H9 (cell line): Measurements from ENCODE around the gene ZNF628. TPM values are rescaled to one million over a fixed set of nuclear protein-coding genes. Genes with fewer than 3 reads are reported as not detected.

Source experiments
- DNase-seq: peaks from one replicate; pipeline ENCODE4 v3.0.0-alpha.2; 2017
- H2AFZ ChIP-seq: one replicate; pipeline ENCODE4 v1.6.1; 2013; ENCODE audit warnings: mild to moderate bottlenecking, low read length, control low read depth, moderate library complexity
- H2AK5ac ChIP-seq: 2 replicates; pipeline ENCODE4 v1.6.1; 2013; ENCODE audit warnings: low read length, control low read depth, mixed read lengths; ENCODE audit not compliant: insufficient read length
- H2BK120ac ChIP-seq: one replicate; pipeline ENCODE4 v1.6.1; 2013; ENCODE audit warnings: low read depth, mild to moderate bottlenecking, low read length, control low read depth, inconsistent platforms; ENCODE audit not compliant: poor library complexity, severe bottlenecking
- H2BK12ac ChIP-seq: 2 replicates; pipeline ENCODE4 v1.6.1; 2013; ENCODE audit warnings: low read length, control low read depth, mixed read lengths, low read depth; ENCODE audit not compliant: insufficient read length
- H2BK15ac ChIP-seq: 2 replicates; pipeline ENCODE4 v1.6.1; 2013; ENCODE audit warnings: low read depth, low read length, control low read depth
- H2BK20ac ChIP-seq: one replicate; pipeline ENCODE4 v1.6.1; 2013; ENCODE audit warnings: low read depth, mild to moderate bottlenecking, low read length, control low read depth, inconsistent platforms; ENCODE audit not compliant: poor library complexity, severe bottlenecking
- H2BK5ac ChIP-seq: 2 replicates; pipeline ENCODE4 v1.6.1; 2013; ENCODE audit warnings: low read length, control low read depth, mixed read lengths; ENCODE audit not compliant: insufficient read length
- H3K14ac ChIP-seq: 2 replicates; pipeline ENCODE4 v1.6.1; 2013; ENCODE audit warnings: low read length, control low read depth; ENCODE audit not compliant: insufficient read depth
- H3K18ac ChIP-seq: 2 replicates; pipeline ENCODE4 v1.6.1; 2013; ENCODE audit warnings: low read depth, mild to moderate bottlenecking, mixed read lengths, low read length, control low read depth; ENCODE audit not compliant: insufficient read length
- H3K23ac ChIP-seq: 2 replicates; pipeline ENCODE4 v1.6.1; 2013; ENCODE audit warnings: low read length, control low read depth, mixed read lengths, low read depth; ENCODE audit not compliant: insufficient read length
- H3K23me2 ChIP-seq: 2 replicates; pipeline ENCODE4 v1.6.1; 2013; ENCODE audit warnings: low read depth, mild to moderate bottlenecking, mixed read lengths, low read length, control low read depth; ENCODE audit not compliant: insufficient read length, poor library complexity, severe bottlenecking
- H3K27ac ChIP-seq: 2 replicates; pipeline ENCODE4 v1.5.1; 2013; ENCODE audit warnings: low read length, control low read depth, mixed read lengths, low read depth; ENCODE audit not compliant: insufficient read length
- H3K27me3 ChIP-seq: 2 replicates; pipeline ENCODE4 v1.6.1; 2013; ENCODE audit warnings: low read length, control low read depth, inconsistent platforms; ENCODE audit not compliant: insufficient read depth
- H3K4ac ChIP-seq: 2 replicates; pipeline ENCODE4 v1.6.1; 2013; ENCODE audit warnings: low read depth, mild to moderate bottlenecking, control low read depth, inconsistent platforms, low read length, moderate library complexity
- H3K4me1 ChIP-seq: 2 replicates; pipeline ENCODE4 v1.6.1; 2013; ENCODE audit warnings: low read length, control low read depth, inconsistent platforms; ENCODE audit not compliant: insufficient read depth
- H3K4me2 ChIP-seq: 2 replicates; pipeline ENCODE4 v1.6.1; 2013; ENCODE audit warnings: low read length, control low read depth, mixed read lengths; ENCODE audit not compliant: insufficient read length, insufficient read depth
- H3K56ac ChIP-seq: 2 replicates; pipeline ENCODE4 v1.6.1; 2013; ENCODE audit warnings: low read depth, mild to moderate bottlenecking, mixed read lengths, low read length, control low read depth; ENCODE audit not compliant: insufficient read length
- H3K79me1 ChIP-seq: 2 replicates; pipeline ENCODE4 v1.6.1; 2013; ENCODE audit warnings: low read depth, mild to moderate bottlenecking, moderate library complexity, low read length, control low read depth, inconsistent platforms; ENCODE audit not compliant: insufficient read depth, poor library complexity, severe bottlenecking
- H3K79me2 ChIP-seq: 2 replicates; pipeline ENCODE4 v1.6.1; 2013; ENCODE audit warnings: low read length, control low read depth, inconsistent platforms; ENCODE audit not compliant: insufficient read depth
- H3K9ac ChIP-seq: 2 replicates; pipeline ENCODE4 v1.6.1; 2013; ENCODE audit warnings: low read length, control low read depth, mixed read lengths; ENCODE audit not compliant: insufficient read length; ENCODE audit errors: extremely low read depth
- H3K9me3 ChIP-seq: one replicate; pipeline ENCODE4 v1.6.1; 2013; ENCODE audit warnings: low read depth, low read length, inconsistent platforms; ENCODE audit not compliant: control insufficient read depth
- H3T11ph ChIP-seq: one replicate; pipeline ENCODE4 v1.6.1; 2013; ENCODE audit warnings: mild to moderate bottlenecking, low read length, control low read depth, inconsistent platforms
- H4K20me1 ChIP-seq: one replicate; pipeline ENCODE4 v1.6.1; 2013; ENCODE audit not compliant: control insufficient read depth, insufficient read length, insufficient read depth
- H4K5ac ChIP-seq: 2 replicates; pipeline ENCODE4 v1.6.1; 2013; ENCODE audit warnings: low read depth, mild to moderate bottlenecking, mixed read lengths, low read length, control low read depth; ENCODE audit not compliant: insufficient read length
- H4K8ac ChIP-seq: replicated peaks from 2 replicates; pipeline ENCODE4 v1.6.1; 2013; ENCODE audit warnings: low read length, control low read depth, mixed read lengths, low read depth; ENCODE audit not compliant: insufficient read length
- H4K91ac ChIP-seq: 2 replicates; pipeline ENCODE4 v1.6.1; 2013; ENCODE audit warnings: low read depth, mild to moderate bottlenecking, moderate library complexity, mixed read lengths, low read length, control low read depth; ENCODE audit not compliant: insufficient read length
- H3K27ac Mint-ChIP-seq, 3 experiments: 2 replicates in 2 of 3; 3 replicates in 1 of 3; pipeline ENCODE4 v1.8.0; 2020 to 2021; ENCODE audit warnings: mixed read lengths in 3 of 3, mild to moderate bottlenecking in 1 of 3, moderate library complexity in 1 of 3
- H3K27me3 Mint-ChIP-seq: 2 replicates; pipeline ENCODE4 v1.8.0; 2021; ENCODE audit warnings: low read depth, mild to moderate bottlenecking, moderate library complexity, mixed read lengths
- H3K36me3 Mint-ChIP-seq, 3 experiments: 2 replicates in 2 of 3; 3 replicates in 1 of 3; pipeline ENCODE4 v1.8.0; 2020 to 2021; ENCODE audit warnings: low read depth in 3 of 3, mixed read lengths in 3 of 3; ENCODE audit not compliant: insufficient read depth in 1 of 3
- H3K4me1 Mint-ChIP-seq, 2 experiments: 2 replicates each; pipeline ENCODE4 v1.8.0; 2020; ENCODE audit warnings: mixed read lengths in 2 of 2
- H3K4me3 Mint-ChIP-seq, 2 experiments: 2 replicates in 1 of 2; 3 replicates in 1 of 2; pipeline ENCODE4 v1.8.0; 2020 to 2021; ENCODE audit warnings: mild to moderate bottlenecking in 2 of 2, mixed read lengths in 2 of 2, moderate library complexity in 1 of 2
- H3K9me3 Mint-ChIP-seq, 2 experiments: 2 replicates in 1 of 2; 3 replicates in 1 of 2; pipeline ENCODE4 v1.8.0; 2020; ENCODE audit warnings: mild to moderate bottlenecking in 2 of 2, mixed read lengths in 2 of 2, moderate library complexity in 1 of 2
- WGBS: extraction: QIAGEN DNeasy Blood & Tissue Kit; methylation state at CpG from one replicate; pipeline ENCODE4 v1.1.7; 2013; ENCODE audit warnings: missing lambda C conversion rate, low lambda C conversion rate, mixed read lengths; ENCODE audit not compliant: insufficient read length; ENCODE audit errors: extremely low coverage; 5-methylcytosine and 5-hydroxymethylcytosine counted together
- total RNA-seq: library from RNA; stranded (reverse); gene quantifications from 2 replicates; pipeline ENCODE4 v1.2.1, GENCODE V29; 2021
- TF ChIP-seq, protein P1 (sequence below): fragments of 200-600 bp; sonication (generic); conservative IDR thresholded peaks from 3 replicates; pipeline ENCODE4 v1.8.0; 2021; ENCODE audit warnings: antibody characterized with exemption, mild to moderate bottlenecking

ZNF628 gene
- total RNA-seq, 1 experiment from 2014 or later, result 16.6 TPM

DNA sequence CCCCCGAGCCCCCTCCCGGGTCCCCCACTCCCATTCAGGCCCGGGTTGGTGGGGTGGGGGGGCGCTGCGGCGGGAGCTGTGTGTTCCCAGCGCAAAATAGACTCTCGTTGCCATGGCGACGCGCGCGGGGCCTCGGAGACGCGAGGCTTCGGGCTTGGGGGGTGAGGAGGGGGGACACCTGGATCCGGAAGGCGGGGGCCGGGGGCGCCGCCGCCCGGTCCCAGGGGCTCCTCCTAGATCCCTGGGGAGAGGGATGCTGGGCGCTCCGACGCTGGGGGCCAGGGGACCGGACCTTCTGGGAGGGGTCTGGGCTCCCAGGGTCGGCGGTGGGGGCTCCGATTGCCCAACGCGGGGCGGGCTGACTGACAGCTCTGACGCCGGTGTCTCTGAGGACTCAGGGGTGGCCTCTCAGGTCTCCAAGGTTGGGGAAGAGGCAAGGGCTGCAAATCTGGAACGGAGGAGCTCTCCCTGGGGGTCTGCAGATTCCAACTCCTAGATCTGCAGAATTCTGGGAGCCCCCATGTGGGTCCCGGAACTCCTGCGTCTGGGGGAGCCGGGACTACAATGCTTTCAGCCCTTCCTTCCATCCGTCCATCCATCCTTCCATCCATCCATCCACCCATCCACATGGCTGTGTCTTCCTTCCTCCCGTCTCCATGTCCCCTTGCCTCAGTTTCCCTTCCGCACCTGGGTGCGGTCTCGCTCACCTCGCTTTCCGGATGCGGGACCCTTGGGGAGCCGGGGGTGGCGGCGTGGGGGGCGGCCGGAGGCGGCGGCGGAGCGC, 24.3 kb upstream of the ZNF628 start:
- Histone ChIP-seq H3K4me2 (peak overlapping the region; percentile 86), H3K4ac (no peak overlapping the region), H3K23me2 (peaks cover 4% of the 10 kb centered on the region), H3K27me3 (peaks cover 32% of the 10 kb centered on the region; the same call in 1 of the 2 replicates), H3K79me2 (no peaks in the 10 kb centered on the region), H4K91ac (no peak overlapping the region), H2AK5ac (no peak overlapping the region), H3T11ph (no peak overlapping the region), H3K79me1 (no peaks in the 10 kb centered on the region), H4K20me1 (no peaks in the 10 kb centered on the region), H3K9ac (no peak overlapping the region), H3K56ac (no peak overlapping the region), H2BK15ac (no peak overlapping the region), H4K5ac (no peak overlapping the region), H2BK120ac (no peak overlapping the region), H2BK12ac (no peak overlapping the region), H2BK5ac (no peak overlapping the region), H3K4me1 (no peaks in the 10 kb centered on the region), H3K27ac (no peak overlapping the region), H2BK20ac (no peak overlapping the region), H3K23ac (no peak overlapping the region), H3K14ac (no peak overlapping the region), H3K18ac (no peak overlapping the region), H3K9me3 (no peaks in the 10 kb centered on the region), H4K8ac (no peak overlapping the region), H2AFZ (no peak overlapping the region)
- Mint-ChIP-seq H3K27me3 (peaks cover 27% of the 10 kb centered on the region), H3K4me3 (peak overlapping the region; percentile 60 to 87), H3K27ac (no peak overlapping the region), H3K36me3 (peaks cover 13 to 18% (median 16%) of the 10 kb centered on the region in 3 experiments; a peak in 5 of 7 replicates), H3K9me3 (no peaks in the 10 kb centered on the region; a peak in 1 of 5 replicates), H3K4me1 (peaks cover 3 to 13% of the 10 kb centered on the region in 2 experiments; a peak in 3 of 4 replicates)
- no peak for DNase-seq
- no CpG with 5 or more reads among the region's 57 CpGs for WGBS
- TF ChIP-seq, protein P1, sequence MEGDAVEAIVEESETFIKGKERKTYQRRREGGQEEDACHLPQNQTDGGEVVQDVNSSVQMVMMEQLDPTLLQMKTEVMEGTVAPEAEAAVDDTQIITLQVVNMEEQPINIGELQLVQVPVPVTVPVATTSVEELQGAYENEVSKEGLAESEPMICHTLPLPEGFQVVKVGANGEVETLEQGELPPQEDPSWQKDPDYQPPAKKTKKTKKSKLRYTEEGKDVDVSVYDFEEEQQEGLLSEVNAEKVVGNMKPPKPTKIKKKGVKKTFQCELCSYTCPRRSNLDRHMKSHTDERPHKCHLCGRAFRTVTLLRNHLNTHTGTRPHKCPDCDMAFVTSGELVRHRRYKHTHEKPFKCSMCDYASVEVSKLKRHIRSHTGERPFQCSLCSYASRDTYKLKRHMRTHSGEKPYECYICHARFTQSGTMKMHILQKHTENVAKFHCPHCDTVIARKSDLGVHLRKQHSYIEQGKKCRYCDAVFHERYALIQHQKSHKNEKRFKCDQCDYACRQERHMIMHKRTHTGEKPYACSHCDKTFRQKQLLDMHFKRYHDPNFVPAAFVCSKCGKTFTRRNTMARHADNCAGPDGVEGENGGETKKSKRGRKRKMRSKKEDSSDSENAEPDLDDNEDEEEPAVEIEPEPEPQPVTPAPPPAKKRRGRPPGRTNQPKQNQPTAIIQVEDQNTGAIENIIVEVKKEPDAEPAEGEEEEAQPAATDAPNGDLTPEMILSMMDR, result no peak
